Adipose tissue (tissue), 3 donors: ENCODE data around the gene ANO3. TPM values are rescaled to one million over a fixed set of nuclear protein-coding genes. Genes with fewer than 3 reads are reported as not detected.
"Not testable (repeated sequence)": the region's sequence is repeated elsewhere in the genome, so short reads cannot be mapped to it uniquely, and the experiment has no call there.

Experiments
- H3K27ac ChIP-seq: one replicate; pipeline ENCODE4 v1.5.1; 2013; ENCODE audit warnings: low read depth, low read length
- WGBS, 3 donors: extraction: QIAGEN DNeasy Blood & Tissue Kit; methylation state at CpG; one replicate each; pipeline ENCODE4 v1.1.7; 2013; 5-methylcytosine and 5-hydroxymethylcytosine counted together
- polyA plus RNA-seq, 3 donors: library from polyadenylated mRNA; stranded (reverse); fragments of 200-250 nt; gene quantifications; one replicate each; pipeline ENCODE4 v1.2.3, GENCODE V29; 2013
- donor health status: healthy with polysubstance abuse.
- donor health status: Bipolar disorder and iron deficiency.
- donor health status: healthy.

The ANO3 gene
- polyA plus RNA-seq, 3 donors, result 0.11 to 0.41 (median 0.24) TPM

GRCh38 chr11:26595207-26595865 is 263.4 kb downstream of the ANO3 start:
- H3K27ac ChIP-seq, result not testable (repeated sequence)
- 44 to 55% (median 45%) methylated on average over 7 of the region's 7 CpGs for WGBS, 3 donors

- H3K27ac ChIP-seq, result not testable (repeated sequence)
- WGBS, 3 donors, result 86 to 96% (median 90%) methylated on average over 20 of the region's 20 CpGs
Measured at GRCh38 chr11:26597049-26597689, 265.2 kb downstream of the ANO3 start.

GRCh38 chr11:26597899-26598298 is 266.0 kb downstream of the ANO3 start:
- WGBS, 3 donors, result 67 to 88% (median 87%) methylated on average over 2 of the region's 2 CpGs

DNA sequence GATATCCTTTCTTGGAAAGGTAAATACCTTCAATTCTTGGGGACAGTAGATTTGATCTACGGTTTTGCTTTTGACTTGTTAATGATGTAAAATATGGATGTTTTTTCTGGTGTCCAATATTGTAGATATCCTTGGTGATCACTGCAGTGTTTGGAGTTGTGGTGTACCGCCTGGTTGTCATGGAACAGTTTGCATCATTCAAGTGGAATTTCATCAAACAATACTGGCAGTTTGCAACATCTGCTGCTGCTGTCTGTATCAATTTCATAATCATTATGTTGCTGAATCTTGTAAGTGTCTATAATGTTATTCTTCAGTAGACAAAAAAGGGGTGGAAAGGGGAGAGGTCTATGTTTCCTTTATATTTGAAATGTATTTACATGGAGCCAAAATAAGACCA is 267.5 kb downstream of the ANO3 start:
- H3K27ac ChIP-seq, result no peak overlapping the region
- 74 to 75% (median 74%) methylated on average over 2 of the region's 2 CpGs for WGBS, 3 donors

More at GRCh38 chr11:26597899-26598298, 266.0 kb downstream of the ANO3 start:
- H3K27ac ChIP-seq, result no peak overlapping the region

GRCh38 chr11:26599876-26600434 is 268.0 kb downstream of the ANO3 start:
- H3K27ac ChIP-seq, result no peak overlapping the region
- WGBS, 3 donors, result 57 to 74% (median 62%) methylated on average over 3 of the region's 4 CpGs

- H3K27ac ChIP-seq, result no peak overlapping the region
- WGBS, 3 donors, result 73 to 85% (median 74%) methylated on average over 7 of the region's 7 CpGs
Measured at GRCh38 chr11:26607725-26608506, 276.0 kb downstream of the ANO3 start.

DNA sequence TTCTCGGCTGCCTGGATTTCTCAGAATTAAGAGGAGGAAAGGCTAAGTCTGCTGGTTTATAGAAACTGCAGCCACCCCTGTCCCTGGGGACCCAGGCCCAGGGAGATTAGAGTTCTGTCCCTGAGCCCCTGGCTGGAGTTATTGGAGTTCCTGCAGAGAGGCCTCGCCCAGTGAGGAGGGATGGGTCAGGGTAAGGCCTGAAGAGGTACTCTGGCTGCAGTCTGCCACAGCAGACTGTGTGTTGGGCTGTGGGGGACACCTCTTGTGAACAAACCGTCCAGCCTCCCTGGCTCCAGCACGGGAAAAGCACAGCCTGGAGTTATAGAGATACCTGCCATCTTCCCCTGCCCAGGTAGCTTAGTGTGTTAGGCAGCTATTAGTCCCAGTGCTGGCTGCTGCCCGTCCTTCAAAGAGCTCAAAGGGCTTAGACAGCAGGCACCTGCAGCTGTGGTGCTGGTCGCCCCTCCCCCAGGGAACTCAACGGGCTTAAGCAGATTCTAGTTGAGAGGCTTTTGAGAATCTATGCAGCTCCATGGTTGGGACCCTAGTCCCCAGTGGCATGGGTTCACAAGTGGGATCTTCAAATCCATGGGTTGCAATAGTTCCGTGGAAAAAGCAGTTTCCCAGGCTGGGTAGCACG is 276.7 kb downstream of the ANO3 start:
- 70 to 84% (median 73%) methylated on average over 9 of the region's 9 CpGs for WGBS, 3 donors
- H3K27ac ChIP-seq, result no peak overlapping the region

DNA sequence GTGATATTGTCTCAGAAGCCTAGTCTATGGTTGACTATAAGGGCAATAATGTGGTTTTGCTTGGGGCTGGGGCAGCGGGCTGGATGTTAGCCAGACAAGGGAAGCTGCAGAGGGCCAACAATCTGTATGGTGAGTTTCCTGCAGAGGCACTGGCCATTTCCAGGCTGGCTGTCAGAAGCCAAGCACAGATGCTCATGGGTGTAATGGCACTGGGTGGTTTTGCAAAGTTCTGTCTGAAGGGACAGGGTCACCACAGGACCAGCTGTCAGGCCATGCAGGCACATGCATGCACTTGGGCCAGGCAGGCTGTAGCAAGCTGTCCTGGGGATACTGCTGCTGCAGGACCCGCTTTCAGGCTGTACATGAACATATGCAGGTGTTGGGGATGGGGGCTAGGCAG is 281.8 kb downstream of the ANO3 start:
- WGBS, 3 donors, result 61 to 88% (median 82%) methylated on average over 2 of the region's 2 CpGs
- H3K27ac ChIP-seq, result no peak overlapping the region

DNA sequence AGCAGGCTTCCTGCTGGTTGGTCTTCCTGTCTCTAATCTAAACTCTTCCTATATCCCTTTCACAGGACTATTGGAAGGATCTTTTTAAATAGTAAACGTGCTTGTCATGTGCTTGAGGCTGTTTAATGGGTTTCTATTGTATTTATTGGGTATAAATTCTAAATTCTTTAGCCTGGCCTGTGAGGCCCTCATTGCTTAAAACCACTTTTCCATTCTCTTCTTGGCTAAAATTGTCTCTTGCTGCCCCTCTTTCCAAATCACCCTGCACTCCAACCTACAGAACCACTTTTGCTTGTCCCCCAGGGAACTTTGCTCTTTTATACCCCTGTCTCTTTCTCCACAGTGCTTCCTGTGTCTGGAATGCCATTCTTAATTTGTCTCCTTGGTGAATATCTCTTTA is 286.5 kb downstream of the ANO3 start:
- H3K27ac ChIP-seq, result no peak overlapping the region
- 16 to 43% (median 31%) methylated on average over 1 of the region's 1 CpG for whole genome bisulfite sequencing, 3 donors

GRCh38 chr11:26620282-26621045 is 288.5 kb downstream of the ANO3 start:
- 73 to 83% (median 83%) methylated on average over 1 of the region's 1 CpG for WGBS, 3 donors
- H3K27ac ChIP-seq, result no peak overlapping the region

DNA sequence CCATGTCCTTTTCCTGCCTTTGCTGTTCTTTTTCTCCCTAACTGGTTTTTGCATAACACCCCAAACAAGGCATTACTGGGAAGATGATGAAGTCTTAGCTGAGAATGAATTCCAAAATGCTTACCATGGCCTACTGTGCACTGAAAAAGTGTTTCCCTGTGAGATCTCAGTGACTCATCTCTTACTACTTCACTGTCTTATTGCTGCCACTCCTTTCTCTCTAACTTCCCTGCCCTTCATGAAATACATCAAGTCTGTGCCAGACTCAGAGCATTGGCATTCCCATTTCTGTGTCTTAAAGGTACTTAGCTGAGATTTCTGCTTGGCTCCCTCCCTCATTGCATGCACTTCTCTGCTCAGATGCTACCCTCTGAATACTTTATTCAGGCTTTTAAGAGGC is 289.2 kb downstream of the ANO3 start:
- no peak overlapping the region for H3K27ac ChIP-seq

DNA sequence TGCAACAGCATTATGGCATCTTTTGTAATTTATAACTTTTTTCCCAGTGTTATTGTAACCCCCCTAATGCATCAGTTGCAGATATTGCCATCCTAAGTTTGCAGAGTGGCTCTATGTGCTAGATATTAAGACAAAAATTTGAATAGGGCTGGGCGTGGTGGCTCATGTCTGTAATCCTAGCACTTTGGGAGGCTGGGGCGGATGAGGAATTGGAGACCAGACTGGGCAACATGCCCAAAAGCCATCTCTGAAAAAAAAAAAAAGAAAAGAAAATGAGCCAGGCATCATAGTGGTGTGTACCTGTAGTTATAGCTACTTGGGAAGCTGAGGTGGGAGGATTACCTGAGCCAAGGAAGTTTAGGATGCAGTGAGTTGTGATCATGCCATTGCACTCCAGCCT is 290.3 kb downstream of the ANO3 start:
- no peak overlapping the region for H3K27ac ChIP-seq
- WGBS, 3 donors, result 56 to 81% (median 77%) methylated on average over 2 of the region's 2 CpGs

GRCh38 chr11:26623076-26623659 is 291.2 kb downstream of the ANO3 start:
- WGBS, 3 donors, result 46 to 78% (median 56%) methylated on average over 2 of the region's 2 CpGs
- H3K27ac ChIP-seq, result no peak overlapping the region

DNA sequence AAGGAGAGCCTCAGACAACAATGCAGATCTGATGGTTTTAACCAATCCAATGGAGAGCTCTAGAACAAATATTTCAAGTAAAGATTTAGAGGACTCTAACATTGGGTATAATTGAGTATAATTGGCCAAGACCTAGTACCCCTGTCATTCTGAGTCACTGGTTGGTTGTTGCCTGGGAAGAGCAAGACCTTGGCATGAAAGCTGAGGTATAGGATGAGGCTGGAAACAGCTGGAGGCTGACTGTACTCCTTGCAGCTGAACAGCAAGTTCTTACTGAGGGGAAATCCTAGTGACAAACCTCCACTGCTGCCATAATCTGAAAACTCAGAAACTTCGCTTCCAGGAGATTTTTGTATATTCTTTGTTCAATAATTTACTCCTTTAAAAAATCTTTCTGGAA is 294.4 kb downstream of the ANO3 start:
- no peak overlapping the region for H3K27ac ChIP-seq
- 74 to 93% (median 91%) methylated on average over 1 of the region's 1 CpG for WGBS, 3 donors

DNA sequence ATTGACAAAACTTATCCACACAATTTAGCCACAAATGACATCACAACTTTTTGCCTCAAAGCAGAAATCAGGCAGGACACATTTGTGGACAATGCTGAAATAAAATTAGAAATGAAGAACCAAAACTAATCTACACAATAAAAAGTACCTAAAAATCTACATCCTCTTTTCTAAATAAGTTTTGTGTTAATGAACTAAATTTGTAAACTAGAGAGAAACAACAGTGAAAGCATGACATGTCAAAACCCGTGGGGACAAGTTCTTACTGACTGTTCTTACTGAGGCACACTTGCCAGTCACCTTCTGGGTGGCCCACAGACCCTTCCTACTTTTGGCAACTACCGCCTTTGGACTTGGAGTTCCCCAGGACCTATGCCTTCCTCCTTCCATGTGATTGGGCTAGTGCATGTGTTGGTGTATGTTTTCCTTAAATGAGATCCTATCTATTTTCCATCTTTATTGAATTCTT is 300.8 kb downstream of the ANO3 start:
- H3K27ac ChIP-seq, result no peak overlapping the region
- 34 to 51% (median 49%) methylated on average over 2 of the region's 2 CpGs for WGBS, 3 donors

GRCh38 chr11:26643314-26643713 is 311.4 kb downstream of the ANO3 start:
- H3K27ac ChIP-seq, result not testable (repeated sequence)
- WGBS, 3 donors, result 86 to 91% (median 90%) methylated on average over 10 of the region's 10 CpGs

GRCh38 chr11:26649884-26650283 is 318.0 kb downstream of the ANO3 start:
- 25 to 44% (median 39%) methylated on average over 8 of the region's 8 CpGs for WGBS, 3 donors
- H3K27ac ChIP-seq, result no peak overlapping the region

GRCh38 chr11:26651916-26652315 is 320.0 kb downstream of the ANO3 start:
- WGBS, 3 donors, result 73 to 77% (median 77%) methylated on average over 6 of the region's 6 CpGs

More at GRCh38 chr11:26651916-26652315, 320.0 kb downstream of the ANO3 start:
- H3K27ac ChIP-seq, result no peak overlapping the region
